Neural crest cell (in vitro differentiated cells): ENCODE measurements around the gene NHS. TPM values are rescaled to one million over a fixed set of nuclear protein-coding genes. Genes with fewer than 3 reads are reported as not detected.

Source experiments
- DNase-seq: peaks from one replicate; pipeline ENCODE4 v3.0.0; 2021; ENCODE audit warnings: low read depth, mixed read lengths, low spot score
- H3K27ac Mint-ChIP-seq: one replicate; pipeline ENCODE4 v1.8.0; 2021; ENCODE audit warnings: mild to moderate bottlenecking, mixed read lengths; ENCODE audit not compliant: unreplicated experiment
- H3K27me3 Mint-ChIP-seq: 2 replicates; pipeline ENCODE4 v1.8.0; 2021; ENCODE audit warnings: low read depth, mild to moderate bottlenecking, mixed read lengths
- H3K36me3 Mint-ChIP-seq: 2 replicates; pipeline ENCODE4 v1.8.0; 2021; ENCODE audit warnings: low read depth, mild to moderate bottlenecking, mixed read lengths
- H3K4me1 Mint-ChIP-seq: 2 replicates; pipeline ENCODE4 v1.8.0; 2021; ENCODE audit warnings: mixed read lengths
- H3K4me3 Mint-ChIP-seq: one replicate; pipeline ENCODE4 v1.8.0; 2021; ENCODE audit warnings: mild to moderate bottlenecking, mixed read lengths
- H3K9me3 Mint-ChIP-seq: 2 replicates; pipeline ENCODE4 v1.8.0; 2021; ENCODE audit warnings: mixed read lengths
- CTCF ChIP-seq: fragments of 200-600 bp; sonication (generic); conservative IDR thresholded peaks from 2 replicates; pipeline ENCODE4 v1.5.0; 2021; ENCODE audit warnings: antibody characterized with exemption, mild to moderate bottlenecking
- total RNA-seq: library from RNA; stranded (reverse); gene quantifications from 2 replicates; pipeline ENCODE4 v1.2.1, GENCODE V29; 2021

Gene NHS
- total RNA-seq, 1 donor from 2014 or later, result 10.7 TPM

GRCh38 chrX:17595456-17596035 is 220.5 kb downstream of the NHS start:
- no peak for DNase-seq
- Mint-ChIP-seq H3K27me3 (peaks cover 1% of the 10 kb centered on the region), H3K4me3 (no peak overlapping the region), H3K9me3 (no peaks in the 10 kb centered on the region), H3K36me3 (no peaks in the 10 kb centered on the region), H3K4me1 (peaks cover 13% of the 10 kb centered on the region), H3K27ac (no peak overlapping the region)
- no peak for TF ChIP-seq CTCF

GRCh38 chrX:17596061-17596460 is 221.1 kb downstream of the NHS start:
- no peak for TF ChIP-seq CTCF
- Mint-ChIP-seq H3K27ac (no peak overlapping the region), H3K27me3 (peaks cover 7% of the 10 kb centered on the region), H3K4me3 (no peak overlapping the region), H3K4me1 (peaks cover 12% of the 10 kb centered on the region), H3K9me3 (no peaks in the 10 kb centered on the region), H3K36me3 (no peaks in the 10 kb centered on the region)
- no peak for DNase-seq

- peaks cover 6% of the 10 kb centered on the region for H3K4me1 Mint-ChIP-seq
- no peak overlapping the region for H3K4me3 Mint-ChIP-seq
- H3K36me3 Mint-ChIP-seq, result no peaks in the 10 kb centered on the region
- DNase-seq, result no peak
- H3K27me3 Mint-ChIP-seq, result peaks cover 8% of the 10 kb centered on the region
- no peak overlapping the region for H3K27ac Mint-ChIP-seq
- H3K9me3 Mint-ChIP-seq, result no peaks in the 10 kb centered on the region
- no peak for TF ChIP-seq CTCF
These were observed 221.7 kb downstream of the NHS start for GRCh38 chrX:17596546-17597205.

GRCh38 chrX:17597327-17597726 is 222.3 kb downstream of the NHS start:
- no peaks in the 10 kb centered on the region for H3K9me3 Mint-ChIP-seq
- H3K4me1 Mint-ChIP-seq, result peaks cover 5% of the 10 kb centered on the region
- no peak for DNase-seq
- H3K36me3 Mint-ChIP-seq, result no peaks in the 10 kb centered on the region
- peaks cover 8% of the 10 kb centered on the region for H3K27me3 Mint-ChIP-seq
- TF ChIP-seq CTCF, result no peak
- no peak overlapping the region for H3K4me3 Mint-ChIP-seq
- H3K27ac Mint-ChIP-seq, result no peak overlapping the region

GRCh38 chrX:17597836-17598439 is 222.9 kb downstream of the NHS start:
- Mint-ChIP-seq H3K4me3 (no peak overlapping the region), H3K4me1 (peaks cover 5% of the 10 kb centered on the region), H3K36me3 (no peaks in the 10 kb centered on the region), H3K27me3 (peaks cover 8% of the 10 kb centered on the region), H3K9me3 (no peaks in the 10 kb centered on the region), H3K27ac (no peak overlapping the region)
- no peak for DNase-seq
- no peak for TF ChIP-seq CTCF
